Testis (tissue), 2 donors: ENCODE results near the gene FAU.

Source experiments
- CTCF ChIP-seq, 3 experiments: fragments of 450-650 bp in 2 of 3; fragments of 200-600 bp in 1 of 3; sonication (generic) in 1 of 3; IDR thresholded peaks; one replicate each; pipeline ENCODE4 v1.5.1; 2016 to 2019; ENCODE audit warnings: antibody characterized with exemption in 3 of 3, mild to moderate bottlenecking in 2 of 3, moderate library complexity in 1 of 3
- POLR2A ChIP-seq: fragments of 450-650 bp; IDR thresholded peaks from one replicate; pipeline ENCODE4 v1.6.1; 2017; ENCODE audit warnings: antibody characterized with exemption, mild to moderate bottlenecking, moderate library complexity

DNA sequence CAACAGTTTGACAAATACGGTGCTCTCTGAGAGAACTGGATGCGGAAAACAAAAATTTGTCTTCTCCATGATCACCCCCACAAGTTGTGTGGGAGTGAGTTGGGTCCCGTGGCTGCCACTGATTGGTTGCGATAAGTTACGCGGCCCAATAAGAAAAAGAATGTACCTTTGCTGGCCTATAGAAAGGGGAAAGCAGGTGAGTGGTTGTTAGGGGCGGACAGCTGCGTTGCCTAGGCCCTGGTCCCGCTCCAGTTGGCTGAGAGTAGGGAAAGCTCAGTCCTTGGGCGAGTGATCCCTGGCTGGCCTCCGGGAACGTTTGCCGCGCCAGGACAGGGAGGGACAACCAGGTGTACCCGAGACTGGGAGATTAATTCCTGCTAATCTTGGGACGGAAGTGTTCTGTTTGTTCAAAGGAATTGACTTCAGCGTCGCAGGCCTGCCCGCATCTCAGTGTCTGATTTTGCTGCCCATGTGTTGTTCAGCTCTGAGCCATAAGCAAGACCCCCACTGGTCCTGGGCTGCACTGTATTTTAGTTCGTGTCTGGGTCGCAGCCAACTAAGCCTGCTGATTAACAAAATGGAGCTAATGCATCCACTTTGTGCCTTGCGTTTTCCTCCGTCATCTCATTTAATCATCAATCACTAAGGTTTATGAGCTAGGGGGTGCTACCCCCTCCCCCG is 13.2 kb upstream of the FAU start:
- no peak for TF ChIP-seq CTCF (IDR thresholded peaks at IDR 0.05)
- TF ChIP-seq POLR2A, result no peak
